GM21825 (cell line): ENCODE results near the gene C21orf91.
"Not testable (repeated sequence)": the region's sequence is repeated elsewhere in the genome, so short reads cannot be mapped to it uniquely, and the experiment has no call there.

Experiments used
- ATAC-seq: cut with Tn5 transposase; IDR thresholded peaks from one replicate; pipeline ENCODE4 v1.9.1; 2021; ENCODE audit warnings: mild to moderate bottlenecking, moderate library complexity; ENCODE audit not compliant: unreplicated experiment

C21orf91 gene

GRCh38 chr21:17779496-17779895 is 39.7 kb downstream of the C21orf91 start:
- ATAC-seq = no peak

DNA sequence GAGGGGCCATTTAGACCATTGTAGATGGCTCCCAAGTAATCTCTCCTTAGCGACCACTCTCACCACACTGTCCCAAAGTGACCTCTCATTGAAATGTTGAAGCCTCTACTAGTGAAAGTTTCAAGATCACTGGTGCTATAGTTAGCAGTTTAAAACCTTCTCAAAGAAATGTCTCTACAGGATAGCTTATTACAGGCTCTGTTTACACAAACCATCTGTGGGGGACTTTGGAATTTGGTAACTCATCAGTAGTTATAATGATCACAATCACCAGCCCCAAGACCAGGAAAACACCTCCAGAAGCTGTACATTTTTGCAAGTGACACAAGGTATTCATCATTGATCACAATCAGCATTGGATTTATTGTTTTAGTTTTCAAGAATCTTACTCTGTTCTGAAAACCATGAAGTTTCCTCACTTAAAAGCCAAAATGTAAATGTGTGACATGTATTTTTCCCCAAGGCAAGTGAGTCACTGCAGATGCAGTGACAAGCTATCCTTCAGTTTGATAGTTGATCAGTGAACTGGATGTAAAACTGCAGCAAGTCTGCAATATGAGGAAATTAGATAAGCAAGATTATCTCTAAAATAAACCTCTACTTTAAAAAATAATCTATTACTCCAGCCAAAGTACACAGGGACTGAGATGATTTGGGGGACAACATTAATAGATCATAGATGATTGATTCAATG is 41.9 kb downstream of the C21orf91 start:
- no peak for ATAC-seq

GRCh38 chr21:17775431-17776126 is 43.6 kb downstream of the C21orf91 start:
- peak; percentile 60 for ATAC-seq

DNA sequence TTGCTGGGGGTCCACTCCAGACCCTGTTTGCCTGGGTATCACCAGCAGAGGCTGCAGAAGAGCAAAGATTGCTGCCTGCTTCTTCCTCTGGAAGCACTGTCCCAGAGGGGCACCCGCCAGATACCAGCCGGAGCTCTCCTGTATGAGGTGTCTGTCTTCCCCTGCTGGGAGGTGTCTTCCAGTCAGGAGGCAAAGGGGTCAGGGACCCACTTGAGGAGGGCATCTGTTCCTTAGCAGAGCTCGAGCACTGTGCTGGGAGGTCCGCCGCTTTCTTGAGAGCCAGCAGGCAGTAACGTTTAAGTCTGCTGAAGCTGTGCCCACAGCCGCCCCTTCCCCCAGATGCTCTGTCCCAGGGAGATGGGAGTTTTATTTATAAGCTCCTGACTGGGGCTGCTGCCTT is 44.1 kb downstream of the C21orf91 start:
- not testable (repeated sequence) for ATAC-seq

- ATAC-seq = no peak
Observed at GRCh38 chr21:17769447-17769845, 49.7 kb downstream of the C21orf91 start.

- ATAC-seq = no peak
Observed at GRCh38 chr21:17768840-17769446, 50.2 kb downstream of the C21orf91 start.

- no peak for ATAC-seq
Observed at GRCh38 chr21:17765207-17765606, 53.9 kb downstream of the C21orf91 start.

GRCh38 chr21:17763288-17764037 is 55.7 kb downstream of the C21orf91 start:
- ATAC-seq = no peak

DNA sequence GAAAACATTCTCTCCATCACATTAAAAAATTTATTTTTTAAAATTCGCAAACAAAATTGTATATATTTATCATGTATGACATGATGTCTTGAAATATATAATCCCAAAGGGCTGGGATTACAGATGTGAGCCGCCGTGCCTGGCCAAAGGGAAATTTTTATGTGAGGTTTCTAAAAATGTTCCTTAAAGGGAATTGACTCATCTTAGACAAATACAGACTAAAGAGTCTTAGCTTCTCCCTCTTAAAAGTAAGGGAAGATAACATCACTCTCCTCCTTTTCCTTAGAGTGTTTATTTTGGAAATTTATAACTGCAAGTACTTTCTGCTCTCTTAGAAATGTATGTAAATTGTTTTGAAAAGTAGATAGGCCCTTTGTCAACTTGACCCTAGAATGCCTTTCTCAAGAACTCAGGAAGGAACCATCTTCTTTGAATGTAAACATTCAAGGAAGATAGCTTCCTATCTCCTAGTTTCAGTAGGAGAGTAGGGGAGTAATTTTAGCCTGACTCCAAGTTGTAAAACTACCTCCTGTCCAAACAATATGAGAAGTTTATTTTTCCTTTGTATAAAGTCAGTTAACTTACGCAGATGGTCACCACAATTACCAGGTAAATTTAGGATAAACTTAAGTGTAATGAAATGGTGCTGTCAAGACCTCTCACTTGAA is 59.5 kb downstream of the C21orf91 start:
- ATAC-seq = no peak

DNA sequence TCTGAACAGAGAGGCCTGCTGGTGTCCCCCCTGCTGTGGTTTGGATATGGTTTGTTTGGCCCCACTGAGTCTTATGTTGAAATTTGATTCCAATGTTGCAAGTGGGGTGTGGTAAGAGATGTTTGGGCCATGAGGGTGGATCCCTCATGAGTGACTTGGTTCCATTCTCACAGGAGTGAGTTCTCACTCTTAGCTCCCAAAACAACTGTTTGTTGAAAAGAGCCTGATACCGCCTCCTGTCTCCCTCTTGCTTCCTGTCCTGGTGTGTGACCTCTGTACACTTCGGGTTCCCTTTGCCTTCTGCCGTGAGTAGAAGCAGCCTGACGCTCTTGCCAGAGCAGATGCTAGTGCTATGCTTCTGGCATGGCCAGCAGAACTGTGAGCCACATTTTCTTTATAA is 60.5 kb downstream of the C21orf91 start:
- ATAC-seq = no peak

- ATAC-seq = no peak
Observed at GRCh38 chr21:17757671-17758070, 61.5 kb downstream of the C21orf91 start.

DNA sequence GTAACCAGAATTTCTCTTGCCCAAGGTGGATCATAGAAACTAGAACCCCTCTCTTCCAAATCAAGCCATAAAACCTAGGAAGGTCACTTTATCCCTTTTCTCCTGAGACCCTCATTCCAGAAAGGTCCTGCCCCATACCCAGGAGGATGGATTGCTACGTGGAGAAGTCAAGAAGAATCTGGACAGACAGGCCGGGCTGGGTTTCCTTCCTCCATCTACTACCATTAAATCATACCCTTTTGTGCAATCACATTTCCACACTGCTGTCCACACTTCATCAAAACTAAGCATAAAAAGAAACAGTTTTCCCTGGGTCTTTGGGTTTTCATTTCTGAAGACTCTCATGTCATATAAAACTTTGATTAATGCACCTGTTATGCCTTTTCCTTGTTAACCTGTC is 65.4 kb downstream of the C21orf91 start:
- no peak for ATAC-seq

- no peak for ATAC-seq
Observed at GRCh38 chr21:17752171-17752570, 67.0 kb downstream of the C21orf91 start.

- no peak for ATAC-seq
Observed at GRCh38 chr21:17746920-17747319, 72.2 kb downstream of the C21orf91 start.

DNA sequence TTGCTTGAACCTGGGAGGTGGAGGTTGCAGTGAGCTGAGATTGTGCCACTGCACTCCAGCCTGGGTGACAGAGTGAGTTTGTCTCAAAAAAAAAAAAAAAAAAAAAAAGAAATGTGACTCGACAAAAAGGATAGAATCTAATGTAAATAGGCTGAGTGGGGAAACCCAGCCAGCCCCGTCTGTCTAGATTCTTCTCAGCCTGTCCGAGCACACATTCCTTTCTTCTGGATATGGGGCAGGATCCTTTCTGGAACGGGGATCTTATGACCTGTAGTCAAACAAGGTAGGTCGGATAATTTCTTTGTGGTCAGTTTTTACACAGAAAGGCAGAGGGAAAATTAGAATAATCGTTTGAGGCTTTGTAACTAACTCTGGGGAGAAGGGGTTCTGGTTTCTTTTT is 74.1 kb downstream of the C21orf91 start:
- ATAC-seq = no peak

GRCh38 chr21:17742940-17743592 is 76.1 kb downstream of the C21orf91 start:
- ATAC-seq = no peak

DNA sequence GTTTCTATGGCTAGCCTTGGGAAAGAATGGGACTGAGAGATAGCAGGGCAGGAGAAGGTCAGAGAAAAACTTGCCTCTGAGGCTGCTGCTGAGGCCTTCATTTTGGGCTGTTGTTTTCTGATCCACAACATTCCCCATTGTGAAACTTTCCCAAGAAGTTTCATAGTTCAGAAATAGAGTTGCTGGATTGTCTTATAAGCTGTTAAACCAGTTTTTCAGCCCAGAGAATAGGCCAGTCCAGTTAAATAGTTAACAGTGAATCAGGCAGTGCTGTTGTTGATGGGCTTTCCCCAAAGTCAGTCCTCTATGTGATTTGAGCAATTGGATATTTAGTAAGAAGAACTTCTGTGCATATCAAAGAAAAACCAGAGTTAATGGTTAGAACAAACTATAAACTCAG is 77.0 kb downstream of the C21orf91 start:
- ATAC-seq = no peak
